CD4-positive, CD25-positive, alpha-beta regulatory T cell (primary cell): ENCODE results near the gene CRB1. TPM values are rescaled to one million over a fixed set of nuclear protein-coding genes. Genes with fewer than 3 reads are reported as not detected.

Experiments used
- ATAC-seq, 2 donors: fragments of 150-1000 bp; cut with Tn5 transposase; one replicate each; pipeline ENCODE4 v1.10.0; 2021; ENCODE audit warnings: low read depth in 2 of 2, moderate number of reproducible peaks in 2 of 2, moderate library complexity in 1 of 2
- DNase-seq, 3 donors: peaks; one replicate each; pipeline versions ENCODE4 v3.0.0 to v3.0.0-alpha.2; 2012 to 2022; ENCODE audit warnings: mixed read lengths in 1 of 3
- H3K27ac ChIP-seq: one replicate; pipeline ENCODE4 v1.7.0; 2013; ENCODE audit warnings: mild to moderate bottlenecking, low read length; ENCODE audit not compliant: insufficient read depth, poor library complexity, severe bottlenecking
- H3K27me3 ChIP-seq: one replicate; pipeline ENCODE4 v1.7.0; 2013; ENCODE audit warnings: low read length; ENCODE audit not compliant: control insufficient read depth, insufficient read depth
- H3K36me3 ChIP-seq: one replicate; pipeline ENCODE4 v1.7.0; 2013; ENCODE audit warnings: mild to moderate bottlenecking, low read length, moderate library complexity; ENCODE audit not compliant: control insufficient read depth, insufficient read depth
- H3K4me1 ChIP-seq: 2 replicates; pipeline ENCODE4 v1.7.0; 2013; ENCODE audit warnings: mild to moderate bottlenecking, low read length; ENCODE audit not compliant: insufficient read depth, control insufficient read depth, poor library complexity, severe bottlenecking
- H3K4me3 ChIP-seq: one replicate; pipeline ENCODE4 v1.7.0; 2013; ENCODE audit warnings: low read depth, mild to moderate bottlenecking, low read length, moderate library complexity
- H3K9me3 ChIP-seq, 2 experiments: 1 replicate in 1 of 2; 2 replicates in 1 of 2; pipeline ENCODE4 v1.7.0; 2013; ENCODE audit warnings: low read length in 2 of 2, mild to moderate bottlenecking in 1 of 2, moderate library complexity in 1 of 2; ENCODE audit not compliant: control insufficient read depth in 2 of 2
- H3K27ac Mint-ChIP-seq, 3 donors: one replicate each; pipeline ENCODE4 v1.8.0; 2020 to 2022; ENCODE audit warnings: mild to moderate bottlenecking in 3 of 3, mixed read lengths in 3 of 3, moderate library complexity in 2 of 3
- H3K27me3 Mint-ChIP-seq: one replicate; pipeline ENCODE4 v1.8.0; 2022; ENCODE audit warnings: mild to moderate bottlenecking, mixed read lengths
- H3K36me3 Mint-ChIP-seq: one replicate; pipeline ENCODE4 v1.8.0; 2020; ENCODE audit warnings: mixed read lengths
- H3K4me1 Mint-ChIP-seq, 4 donors: one replicate each; pipeline ENCODE4 v1.8.0; 2020 to 2022; ENCODE audit warnings: mixed read lengths in 4 of 4, mild to moderate bottlenecking in 1 of 4
- H3K4me3 Mint-ChIP-seq, 4 donors: one replicate each; pipeline ENCODE4 v1.8.0; 2020 to 2022; ENCODE audit warnings: mild to moderate bottlenecking in 4 of 4, mixed read lengths in 4 of 4, moderate library complexity in 3 of 4
- H3K9me3 Mint-ChIP-seq, 7 donors: one replicate each; pipeline ENCODE4 v1.8.0; 2020 to 2022; ENCODE audit warnings: mixed read lengths in 7 of 7, mild to moderate bottlenecking in 3 of 7, moderate library complexity in 2 of 7
- polyA plus RNA-seq, 4 donors: library from polyadenylated mRNA; unstranded; fragments of 300-500 nt; fragmentation: Illumina TruSeq; gene quantifications; one replicate each; pipeline ENCODE4 v1.2.3, GENCODE V29; 2021
- total RNA-seq: library from RNA; stranded (reverse); gene quantifications from one replicate; pipeline ENCODE4 v1.2.3, GENCODE V29; 2022

Gene CRB1
- total and polyA plus RNA-seq, 5 donors from 2014 or later: not detected

- no peak overlapping the region for H3K4me3 ChIP-seq
- H3K9me3 ChIP-seq: no peaks in the 10 kb centered on the region
- no peaks in the 10 kb centered on the region for H3K36me3 Mint-ChIP-seq
- peaks cover 5% of the 10 kb centered on the region for H3K27me3 ChIP-seq
- H3K27ac Mint-ChIP-seq: no peak overlapping the region
- no peak overlapping the region for H3K4me3 Mint-ChIP-seq
- H3K27me3 Mint-ChIP-seq: peaks cover 10% of the 10 kb centered on the region
- no peak for DNase-seq
- no peaks in the 10 kb centered on the region for H3K36me3 ChIP-seq
- no peaks in the 10 kb centered on the region for H3K9me3 Mint-ChIP-seq
- no peak overlapping the region for H3K27ac ChIP-seq
- H3K4me1 Mint-ChIP-seq: no peaks in the 10 kb centered on the region
- no peak for ATAC-seq
- no peaks in the 10 kb centered on the region for H3K4me1 ChIP-seq
These were observed 167.2 kb downstream of the CRB1 start for GRCh38 chr1:197435224-197435623.

DNA sequence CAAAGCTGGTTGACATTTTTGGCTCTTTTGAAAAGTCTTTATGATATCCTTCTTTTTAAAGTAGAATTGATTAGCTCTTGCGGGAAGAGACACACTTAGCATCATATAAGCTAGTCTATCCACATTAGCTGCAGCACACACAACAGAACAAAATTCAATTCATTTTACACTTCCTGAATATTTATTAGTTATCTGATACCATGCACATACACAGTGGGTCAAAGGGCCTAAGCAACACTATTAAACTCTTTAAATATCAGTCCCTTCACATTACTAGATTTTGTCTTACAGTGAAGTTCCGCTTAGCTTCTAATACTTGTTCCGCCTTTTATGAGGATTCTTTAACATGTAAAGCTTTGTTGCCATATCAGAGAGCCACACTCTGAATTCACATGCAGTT, 169.5 kb downstream of the CRB1 start:
- Histone ChIP-seq H3K4me3 (no peak overlapping the region), H3K36me3 (no peaks in the 10 kb centered on the region), H3K27me3 (peaks cover 5% of the 10 kb centered on the region), H3K4me1 (no peaks in the 10 kb centered on the region), H3K27ac (no peak overlapping the region), H3K9me3 (no peaks in the 10 kb centered on the region)
- DNase-seq (no peak), ATAC-seq (no peak)
- peaks cover 17% of the 10 kb centered on the region for H3K27me3 Mint-ChIP-seq
- H3K4me3 Mint-ChIP-seq: no peak overlapping the region
- no peak overlapping the region for H3K27ac Mint-ChIP-seq
- no peaks in the 10 kb centered on the region for H3K36me3 Mint-ChIP-seq
- no peaks in the 10 kb centered on the region for H3K9me3 Mint-ChIP-seq
- H3K4me1 Mint-ChIP-seq: no peaks in the 10 kb centered on the region

DNA sequence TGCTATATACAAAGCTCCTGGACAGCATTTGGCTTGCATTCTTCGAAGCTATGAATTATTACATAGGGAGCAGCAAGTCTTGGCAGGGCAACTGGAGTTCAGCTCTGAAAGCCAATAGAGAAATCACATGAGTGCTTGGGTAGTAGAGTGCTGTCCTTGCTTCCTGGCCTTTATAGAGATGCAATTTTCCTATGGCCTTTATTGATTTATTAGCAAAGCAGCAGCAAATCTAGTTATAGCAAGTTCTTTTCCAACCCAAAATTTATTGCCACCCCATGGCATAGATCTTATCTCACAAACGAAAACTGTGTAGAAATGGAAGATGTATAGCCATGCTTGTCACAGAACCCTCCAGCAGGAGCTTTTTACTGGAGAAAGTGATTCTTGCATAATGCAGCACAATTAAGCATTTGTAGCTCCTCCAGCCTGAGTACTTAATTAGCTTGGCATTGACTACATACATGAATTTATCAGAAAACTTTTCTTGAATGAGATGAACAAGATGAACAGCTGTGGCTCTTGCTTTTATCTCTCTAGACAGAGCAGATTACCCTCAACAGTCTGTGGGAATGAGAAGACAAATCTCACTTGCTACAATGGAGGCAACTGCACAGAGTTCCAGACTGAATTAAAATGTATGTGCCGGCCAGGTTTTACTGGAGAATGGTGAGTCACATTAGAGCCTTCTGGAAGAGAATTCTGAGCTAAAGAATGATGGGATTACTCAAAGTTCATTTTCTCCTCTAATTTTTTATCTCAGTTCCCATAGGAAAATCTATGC, 170.1 kb downstream of the CRB1 start:
- no peaks in the 10 kb centered on the region for H3K4me1 ChIP-seq
- Mint-ChIP-seq H3K36me3 (no peaks in the 10 kb centered on the region), H3K9me3 (no peaks in the 10 kb centered on the region), H3K4me3 (no peak overlapping the region), H3K27ac (no peak overlapping the region), H3K27me3 (peaks cover 15% of the 10 kb centered on the region), H3K4me1 (no peaks in the 10 kb centered on the region)
- H3K36me3 ChIP-seq: no peaks in the 10 kb centered on the region
- peaks cover 4% of the 10 kb centered on the region for H3K27me3 ChIP-seq
- H3K4me3 ChIP-seq: no peak overlapping the region
- no peak for ATAC-seq
- no peak for DNase-seq
- no peaks in the 10 kb centered on the region for H3K9me3 ChIP-seq
- no peak overlapping the region for H3K27ac ChIP-seq

GRCh38 chr1:197439708-197440280, 171.7 kb downstream of the CRB1 start:
- no peak overlapping the region for H3K27ac ChIP-seq
- ATAC-seq (no peak), DNase-seq (no peak)
- Mint-ChIP-seq H3K9me3 (no peaks in the 10 kb centered on the region), H3K27ac (no peak overlapping the region), H3K27me3 (peaks cover 6% of the 10 kb centered on the region), H3K36me3 (no peaks in the 10 kb centered on the region), H3K4me3 (no peak overlapping the region), H3K4me1 (no peaks in the 10 kb centered on the region)
- no peaks in the 10 kb centered on the region for H3K9me3 ChIP-seq
- H3K27me3 ChIP-seq: no peaks in the 10 kb centered on the region
- H3K4me3 ChIP-seq: no peak overlapping the region
- H3K36me3 ChIP-seq: no peaks in the 10 kb centered on the region
- H3K4me1 ChIP-seq: no peaks in the 10 kb centered on the region

DNA sequence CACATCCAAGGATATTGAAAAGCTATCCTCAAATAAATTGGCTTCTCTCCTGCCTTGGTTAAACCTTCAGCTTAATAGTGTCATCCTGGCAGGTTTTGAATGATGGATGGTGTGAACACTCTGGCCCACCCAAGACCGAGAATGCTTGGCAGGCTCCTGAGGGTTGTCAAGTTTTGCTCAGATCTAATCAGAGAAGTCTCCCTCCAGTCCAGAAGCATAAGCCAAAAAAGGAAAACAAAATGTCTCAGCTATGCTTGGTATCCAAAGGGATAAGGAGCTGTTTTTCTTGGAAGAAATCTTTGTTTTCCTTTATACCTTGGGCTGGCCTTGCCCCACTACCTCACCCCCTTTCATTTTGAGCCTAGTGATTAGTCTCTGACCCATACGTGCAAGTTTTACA, 172.7 kb downstream of the CRB1 start:
- H3K9me3 Mint-ChIP-seq: no peaks in the 10 kb centered on the region
- Histone ChIP-seq H3K4me1 (no peaks in the 10 kb centered on the region), H3K36me3 (no peaks in the 10 kb centered on the region), H3K4me3 (no peak overlapping the region), H3K9me3 (no peaks in the 10 kb centered on the region), H3K27ac (no peak overlapping the region), H3K27me3 (no peaks in the 10 kb centered on the region)
- no peaks in the 10 kb centered on the region for H3K36me3 Mint-ChIP-seq
- no peaks in the 10 kb centered on the region for H3K4me1 Mint-ChIP-seq
- no peak overlapping the region for H3K27ac Mint-ChIP-seq
- DNase-seq (no peak), ATAC-seq (no peak)
- H3K27me3 Mint-ChIP-seq: peaks cover 6% of the 10 kb centered on the region
- no peak overlapping the region for H3K4me3 Mint-ChIP-seq

DNA sequence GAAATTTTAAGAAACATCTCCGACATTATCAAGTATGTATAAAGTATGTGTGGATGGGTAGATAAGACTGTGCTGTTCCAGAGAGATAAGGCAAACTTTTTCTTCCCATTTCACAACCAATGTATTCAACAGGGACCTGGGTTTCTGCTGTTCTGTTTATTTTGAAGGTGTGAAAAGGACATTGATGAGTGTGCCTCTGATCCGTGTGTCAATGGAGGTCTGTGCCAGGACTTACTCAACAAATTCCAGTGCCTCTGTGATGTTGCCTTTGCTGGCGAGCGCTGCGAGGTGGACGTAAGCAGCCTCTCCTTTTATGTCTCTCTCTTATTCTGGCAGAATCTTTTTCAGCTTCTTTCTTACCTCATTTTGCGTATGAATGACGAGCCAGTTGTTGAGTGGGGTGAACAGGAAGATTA, 174.0 kb downstream of the CRB1 start:
- H3K9me3 Mint-ChIP-seq: no peaks in the 10 kb centered on the region
- no peaks in the 10 kb centered on the region for H3K4me1 Mint-ChIP-seq
- DNase-seq (no peak), ATAC-seq (no peak)
- H3K27me3 ChIP-seq: no peaks in the 10 kb centered on the region
- peak overlapping the region in 1 of 3 donors; percentile 22 for H3K27ac Mint-ChIP-seq
- H3K36me3 Mint-ChIP-seq: no peaks in the 10 kb centered on the region
- no peaks in the 10 kb centered on the region for H3K4me1 ChIP-seq
- no peaks in the 10 kb centered on the region for H3K36me3 ChIP-seq
- H3K27me3 Mint-ChIP-seq: peaks cover 6% of the 10 kb centered on the region
- H3K27ac ChIP-seq: no peak overlapping the region
- no peaks in the 10 kb centered on the region for H3K9me3 ChIP-seq
- H3K4me3 ChIP-seq: no peak overlapping the region
- no peak overlapping the region for H3K4me3 Mint-ChIP-seq

GRCh38 chr1:197444755-197445154, 176.7 kb downstream of the CRB1 start:
- no peaks in the 10 kb centered on the region for H3K4me1 Mint-ChIP-seq
- H3K27me3 Mint-ChIP-seq: peaks cover 6% of the 10 kb centered on the region
- Histone ChIP-seq H3K27me3 (no peaks in the 10 kb centered on the region), H3K27ac (no peak overlapping the region), H3K4me3 (no peak overlapping the region), H3K4me1 (no peaks in the 10 kb centered on the region), H3K36me3 (no peaks in the 10 kb centered on the region), H3K9me3 (no peaks in the 10 kb centered on the region)
- no peak overlapping the region for H3K4me3 Mint-ChIP-seq
- H3K27ac Mint-ChIP-seq: no peak overlapping the region
- ATAC-seq (no peak), DNase-seq (no peak)
- H3K36me3 Mint-ChIP-seq: no peaks in the 10 kb centered on the region
- H3K9me3 Mint-ChIP-seq: no peaks in the 10 kb centered on the region
